Epithelial cell of proximal tubule (primary cell): ENCODE measurements around the gene NOTCH3. TPM values are rescaled to one million over a fixed set of nuclear protein-coding genes. Genes with fewer than 3 reads are reported as not detected.

Source experiments
- DNase-seq: peaks from one replicate; pipeline ENCODE4 v3.0.0-alpha.2; 2011; ENCODE audit warnings: low read depth
- H3K4me3 ChIP-seq: 2 replicates; pipeline ENCODE4 v1.5.1; 2011; ENCODE audit warnings: low read depth, mild to moderate bottlenecking, low read length
- CTCF ChIP-seq: conservative IDR thresholded peaks from 2 replicates; pipeline ENCODE4 v1.5.1; 2012; ENCODE audit warnings: low read depth, mild to moderate bottlenecking, low read length
- total RNA-seq: library from RNA; depleted of rRNA; stranded (reverse); fragments of >200 nt; gene quantifications from 2 replicates; pipeline ENCODE4 v1.2.3, GENCODE V29; 2015

Gene NOTCH3
- total RNA-seq, 1 donor from 2014 or later, result 19.6 TPM

GRCh38 chr19:15235781-15236180, 35.0 kb upstream of the NOTCH3 start:
- no peak overlapping the region for H3K4me3 ChIP-seq
- TF ChIP-seq CTCF, result no peak
- no peak for DNase-seq

GRCh38 chr19:15234431-15235130, 33.8 kb upstream of the NOTCH3 start:
- no peak for DNase-seq
- TF ChIP-seq CTCF, result no peak
- no peak overlapping the region for H3K4me3 ChIP-seq

GRCh38 chr19:15231271-15231670, 30.5 kb upstream of the NOTCH3 start:
- H3K4me3 ChIP-seq, result no peak overlapping the region
- DNase-seq, result no peak
- TF ChIP-seq CTCF, result no peak

GRCh38 chr19:15227261-15227660, 26.5 kb upstream of the NOTCH3 start:
- no peak for DNase-seq
- no peak for TF ChIP-seq CTCF
- H3K4me3 ChIP-seq, result no peak overlapping the region

GRCh38 chr19:15225760-15226159, 25.0 kb upstream of the NOTCH3 start:
- no peak for TF ChIP-seq CTCF
- no peak for DNase-seq
- no peak overlapping the region for H3K4me3 ChIP-seq

GRCh38 chr19:15223649-15224361, 23.0 kb upstream of the NOTCH3 start:
- TF ChIP-seq CTCF, result no peak
- DNase-seq, result no peak
- peak overlapping the region; percentile 64 for H3K4me3 ChIP-seq
